HG02852 (cell line): ENCODE measurements around the gene PSMG2.
"Not testable (repeated sequence)": the region's sequence is repeated elsewhere in the genome, so short reads cannot be mapped to it uniquely, and the experiment has no call there.

Source experiments
- ATAC-seq: cut with Tn5 transposase; IDR thresholded peaks from one replicate; pipeline ENCODE4 v1.9.1; 2021; ENCODE audit warnings: mild to moderate bottlenecking, moderate library complexity; ENCODE audit not compliant: unreplicated experiment

PSMG2 gene

DNA sequence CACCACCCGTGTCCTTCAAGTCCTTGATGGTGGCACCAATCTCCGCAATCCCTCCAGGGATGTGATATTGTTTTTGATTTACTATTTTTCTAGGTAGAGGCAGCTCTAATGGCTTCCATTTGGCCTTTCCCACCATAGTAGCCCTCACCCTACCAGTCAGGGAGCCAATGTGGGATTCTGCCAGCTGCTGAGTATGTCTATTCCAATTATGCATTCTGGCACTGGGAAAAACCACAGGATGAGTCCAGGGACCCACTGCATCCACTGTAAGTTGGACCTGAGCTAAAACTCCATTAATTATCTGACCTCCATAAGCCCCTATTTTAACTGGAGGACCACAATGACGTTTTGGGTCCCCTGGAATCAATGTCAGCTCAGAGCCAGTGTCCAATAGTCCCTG, 55.7 kb downstream of the PSMG2 start:
- ATAC-seq, result not testable (repeated sequence)

DNA sequence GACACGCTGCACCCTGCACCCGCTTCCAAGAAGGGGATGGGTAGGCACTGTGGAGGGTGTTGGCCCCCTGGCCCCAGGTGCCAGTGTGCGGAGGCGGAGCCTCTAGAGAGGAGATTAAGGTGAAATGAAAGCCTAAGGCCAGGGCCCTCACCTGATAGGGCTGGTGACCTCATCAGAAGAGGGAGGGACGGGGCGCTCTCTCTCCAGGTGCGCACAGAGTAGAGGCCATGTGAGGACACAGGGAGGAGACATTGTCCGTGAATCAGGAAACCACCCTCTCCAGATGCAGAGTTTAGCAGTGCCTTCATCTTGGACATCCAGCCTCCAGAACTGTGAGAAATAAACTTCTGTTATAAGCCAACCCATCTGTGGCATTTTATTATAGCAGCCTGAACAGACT, 62.3 kb downstream of the PSMG2 start:
- no peak for ATAC-seq

- ATAC-seq, result no peak
Observed at GRCh38 chr18:12765586-12765985, 62.7 kb downstream of the PSMG2 start.

GRCh38 chr18:12766986-12767433, 64.2 kb downstream of the PSMG2 start:
- no peak for ATAC-seq

GRCh38 chr18:12767580-12768155, 64.8 kb downstream of the PSMG2 start:
- no peak for ATAC-seq

DNA sequence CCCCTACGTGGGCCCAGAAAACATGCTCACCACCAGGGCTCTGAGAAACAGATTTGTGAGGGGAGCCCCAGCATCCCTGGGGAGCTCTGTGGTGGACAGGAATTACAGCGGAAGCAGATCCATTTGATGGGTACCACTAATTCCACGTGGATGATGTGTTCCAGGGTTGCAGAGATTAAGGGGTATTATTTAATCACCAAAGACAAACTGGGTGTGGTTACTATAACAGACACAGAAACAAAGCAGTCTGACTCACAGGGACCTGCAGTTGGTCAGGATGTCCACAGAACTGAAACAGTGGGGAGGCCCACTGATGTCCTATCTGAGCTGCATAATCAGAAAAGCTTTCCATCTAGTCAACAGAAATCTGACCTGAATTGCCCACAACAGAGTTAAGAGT, 65.8 kb downstream of the PSMG2 start:
- no peak for ATAC-seq

GRCh38 chr18:12769136-12769535, 66.3 kb downstream of the PSMG2 start:
- no peak for ATAC-seq

DNA sequence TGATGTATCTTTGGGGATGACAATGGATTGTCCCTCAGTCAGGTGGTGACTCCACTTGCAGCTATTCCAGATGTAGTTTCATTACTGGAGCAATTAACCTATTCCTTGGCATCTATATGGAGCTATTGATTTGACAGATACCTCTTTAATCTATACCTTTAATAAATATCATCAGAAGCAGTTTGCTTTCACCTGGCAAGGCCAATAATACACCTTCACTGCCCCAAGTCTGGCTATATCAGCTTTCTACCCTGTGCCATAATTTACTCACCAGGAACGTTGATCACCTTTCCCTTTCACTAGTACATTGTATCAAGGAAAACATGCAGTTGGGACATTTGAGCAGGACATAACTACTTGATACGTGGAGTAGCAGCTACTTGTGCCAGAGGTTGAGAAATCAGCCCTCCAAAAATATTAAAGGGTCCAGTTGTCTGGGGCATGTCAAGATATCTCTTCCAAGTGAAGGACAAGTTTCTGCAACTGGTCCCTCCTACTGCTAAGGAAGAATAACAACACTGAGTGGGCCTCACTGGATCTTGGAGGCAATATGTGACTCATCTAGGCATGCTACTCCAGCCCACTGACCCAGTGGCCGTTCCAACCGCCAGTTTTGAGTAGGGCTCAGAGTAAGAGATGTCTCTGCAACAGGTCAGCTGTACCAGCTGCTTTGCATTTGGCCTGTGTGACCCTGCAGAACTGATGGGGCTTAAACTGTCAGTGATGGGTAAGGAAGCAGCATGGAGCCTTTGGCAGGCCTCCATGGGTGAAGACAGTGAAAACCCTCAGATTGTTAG, 67.0 kb downstream of the PSMG2 start:
- no peak for ATAC-seq

DNA sequence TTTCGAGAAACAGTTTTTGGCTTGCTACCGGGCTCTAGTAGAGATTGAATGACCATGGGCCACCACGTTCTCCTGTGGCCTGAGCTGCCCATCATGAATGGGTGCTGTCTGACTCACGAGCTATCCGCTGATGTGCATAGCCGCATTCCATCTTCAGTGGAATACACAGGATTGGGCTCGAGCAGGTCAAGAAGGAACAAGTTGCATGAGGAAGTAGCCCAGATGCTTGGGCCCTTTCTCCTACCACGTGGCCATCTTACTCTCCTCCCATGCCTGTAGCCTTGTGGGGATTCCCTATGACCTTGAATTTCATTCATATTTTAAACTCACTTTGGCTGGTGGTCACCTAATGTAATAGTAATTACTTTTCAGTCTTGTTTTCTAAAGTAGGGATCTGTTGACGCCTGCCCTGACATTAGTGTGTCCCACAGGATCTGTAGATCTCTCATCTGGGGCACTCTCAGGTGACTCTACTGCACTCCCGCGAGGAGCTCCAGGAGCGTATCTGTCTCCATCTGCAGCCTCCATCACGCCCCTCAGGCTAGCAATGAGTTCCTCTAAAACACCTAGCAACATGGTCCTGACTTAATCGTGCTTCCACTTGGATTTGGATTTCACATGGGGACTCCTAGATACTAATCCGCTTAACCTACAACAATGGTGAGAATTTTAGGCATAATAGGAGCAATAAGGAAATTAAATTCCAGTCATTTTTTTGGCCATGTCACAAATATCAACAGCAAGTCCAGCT, 67.8 kb downstream of the PSMG2 start:
- ATAC-seq, result no peak

DNA sequence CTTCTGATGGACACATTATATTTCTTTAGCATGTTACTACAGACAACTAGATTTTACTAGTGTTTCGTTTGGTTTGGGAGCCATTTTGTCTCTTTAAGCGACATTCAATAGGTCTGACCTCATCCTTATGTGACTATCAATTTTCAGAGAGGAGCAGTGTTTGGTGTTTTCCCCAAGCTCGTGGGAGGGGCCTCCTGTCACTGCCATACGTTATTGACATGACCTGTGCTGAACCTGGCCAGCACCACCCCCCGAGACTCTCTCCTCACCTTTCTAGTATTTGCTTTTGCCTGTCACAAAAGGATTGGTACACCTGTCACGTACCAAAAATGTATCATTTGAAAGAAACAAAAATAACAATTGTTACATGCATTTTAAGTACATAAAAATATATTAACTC, 69.3 kb downstream of the PSMG2 start:
- ATAC-seq, result no peak

GRCh38 chr18:12773369-12773768, 70.5 kb downstream of the PSMG2 start:
- no peak for ATAC-seq

- ATAC-seq, result no peak
Observed at GRCh38 chr18:12774982-12775381, 72.1 kb downstream of the PSMG2 start.
